GM19023 (cell line): ENCODE measurements around the gene PRSS12.
"Not testable (repeated sequence)": the region's sequence is repeated elsewhere in the genome, so short reads cannot be mapped to it uniquely, and the experiment has no call there.

Experiments used
- ATAC-seq: cut with Tn5 transposase; IDR thresholded peaks from one replicate; pipeline ENCODE4 v1.9.1; 2021; ENCODE audit warnings: mild to moderate bottlenecking, moderate library complexity; ENCODE audit not compliant: unreplicated experiment

PRSS12 gene

GRCh38 chr4:118352843-118353533 is at the start of gene PRSS12:
Gene PRSS12, minus strand, starts transcription at chr4:118353003. Its CDS starts 283 bp downstream, at chr4:118352720.
- peak; percentile 97 for ATAC-seq

DNA sequence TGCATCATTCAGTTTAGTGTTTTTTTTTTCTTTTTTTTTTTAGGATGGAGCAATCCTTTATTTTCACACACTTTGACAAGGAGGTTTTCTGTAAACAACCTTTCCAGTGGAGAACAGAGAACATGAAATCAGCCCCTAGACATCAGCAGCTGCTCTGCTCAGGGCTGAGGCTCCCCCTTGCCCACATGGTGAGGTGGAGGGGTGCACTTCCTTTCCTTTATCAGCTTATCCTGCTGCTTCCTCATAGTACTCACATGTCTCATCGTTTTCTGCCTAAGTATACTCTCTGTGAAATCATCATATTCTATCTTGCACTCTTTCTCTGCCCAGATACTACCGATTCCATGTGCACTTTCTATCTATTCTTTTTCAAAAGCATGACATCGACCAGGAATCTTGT is 47.6 kb upstream of the PRSS12 start:
- no peak for ATAC-seq

GRCh38 chr4:118399883-118400282 is 47.1 kb upstream of the PRSS12 start:
- not testable (repeated sequence) for ATAC-seq

- peak; percentile 90 for ATAC-seq
Observed at GRCh38 chr4:118398226-118399090, 45.7 kb upstream of the PRSS12 start.

DNA sequence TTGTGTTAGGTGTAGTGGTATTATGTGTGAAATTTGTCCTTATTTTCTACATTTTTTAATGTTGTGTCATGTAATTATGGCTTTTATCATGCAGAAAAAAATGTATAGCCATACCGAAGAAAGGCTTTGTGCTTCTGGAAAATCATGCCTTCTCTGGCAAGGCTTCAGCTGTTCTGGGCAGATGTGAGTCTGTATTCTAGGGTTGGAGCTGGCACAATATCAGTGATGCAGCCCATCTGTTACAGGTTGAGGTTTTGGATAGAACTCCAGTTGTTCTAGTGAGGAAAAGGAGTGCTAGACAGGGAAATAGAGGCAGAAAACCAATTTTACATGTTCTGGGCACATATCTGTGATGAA is 44.8 kb upstream of the PRSS12 start:
- no peak for ATAC-seq

DNA sequence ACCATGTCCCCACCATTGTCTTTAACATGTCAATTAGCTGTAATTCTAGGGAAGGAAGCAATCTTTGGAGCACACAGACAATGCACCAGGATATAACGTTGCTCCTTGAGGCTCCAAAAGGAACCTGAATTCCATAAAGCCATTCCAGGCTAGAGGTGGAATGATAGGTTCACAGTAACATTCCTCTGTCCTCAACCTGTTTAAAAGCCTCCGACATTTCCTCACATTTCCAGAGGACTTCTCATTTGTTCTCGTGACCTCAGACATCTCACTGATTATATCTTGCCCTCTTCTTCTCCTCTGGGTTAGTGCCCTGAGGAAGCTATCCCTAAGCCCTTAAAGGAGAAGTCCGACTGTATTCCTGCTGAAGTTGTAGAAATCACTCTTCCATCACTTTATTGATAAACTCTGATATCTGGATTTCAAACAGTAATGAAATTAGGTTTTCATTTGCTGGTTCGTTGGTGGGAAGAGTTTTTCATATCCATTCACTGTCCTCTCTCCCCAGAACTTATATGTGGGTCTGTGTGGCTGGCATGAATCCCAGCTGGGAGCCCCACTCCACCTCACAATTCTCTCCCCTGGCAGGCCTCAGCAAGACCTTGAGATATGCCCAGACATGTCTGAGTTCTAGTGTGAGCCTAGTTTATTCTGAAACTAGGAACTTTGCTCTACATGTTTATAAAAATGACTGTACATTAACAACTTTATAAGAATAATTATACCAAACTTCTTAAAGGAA is 44.2 kb upstream of the PRSS12 start:
- ATAC-seq = no peak

DNA sequence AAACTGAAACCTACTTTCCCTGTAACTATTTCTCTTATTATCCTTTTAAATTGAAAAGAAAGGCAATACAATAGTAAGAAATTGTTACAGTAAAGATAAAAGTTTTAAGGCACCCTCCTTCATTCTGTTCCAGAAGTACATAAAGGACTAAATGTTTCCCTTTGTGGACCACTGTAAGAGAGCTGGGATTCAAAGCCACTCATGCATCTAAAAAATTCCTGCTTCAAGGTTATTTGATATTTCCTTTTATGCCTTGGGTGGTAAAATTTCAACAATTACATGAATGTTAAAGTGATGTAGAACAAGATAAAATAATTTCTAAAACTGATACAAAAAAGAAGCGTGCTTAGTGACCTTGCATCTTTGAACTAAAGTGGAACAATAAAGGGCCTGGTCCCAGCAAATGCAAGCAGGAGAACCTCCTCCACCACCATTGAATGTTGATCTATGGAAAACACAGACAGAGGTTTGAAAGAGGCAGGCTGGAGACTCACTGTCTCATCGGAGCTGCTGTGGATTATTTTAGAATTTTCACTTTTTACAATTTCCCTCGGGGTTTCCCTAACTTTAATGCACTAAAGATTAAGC is 42.3 kb upstream of the PRSS12 start:
- no peak for ATAC-seq

- not testable (repeated sequence) for ATAC-seq
Observed at GRCh38 chr4:118392509-118392908, 39.7 kb upstream of the PRSS12 start.

GRCh38 chr4:118390121-118390520 is 37.3 kb upstream of the PRSS12 start:
- no peak for ATAC-seq

DNA sequence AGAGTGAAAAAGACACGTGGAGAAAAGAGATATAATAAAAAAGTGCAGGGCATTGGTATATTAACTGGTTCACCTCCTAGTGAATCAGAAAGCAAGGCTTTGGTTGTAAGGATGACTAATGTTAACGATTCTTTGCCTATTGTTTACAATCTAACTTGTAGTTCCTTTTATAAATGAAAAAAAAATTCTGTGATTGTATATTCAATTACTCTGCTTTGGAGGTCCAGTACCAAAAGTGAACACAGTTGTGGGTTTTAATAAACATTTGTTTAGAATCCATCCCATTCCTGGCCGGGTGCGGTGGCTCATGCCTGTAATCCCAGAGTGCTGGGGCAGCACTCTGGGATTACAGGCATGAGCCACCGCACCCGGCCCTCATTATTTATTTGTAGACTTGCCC is 36.9 kb upstream of the PRSS12 start:
- ATAC-seq = no peak

GRCh38 chr4:118388606-118389005 is 35.8 kb upstream of the PRSS12 start:
- no peak for ATAC-seq

- ATAC-seq = no peak
Observed at GRCh38 chr4:118381902-118382301, 29.1 kb upstream of the PRSS12 start.

- ATAC-seq = no peak
Observed at GRCh38 chr4:118373614-118374255, 20.9 kb upstream of the PRSS12 start.

- ATAC-seq = no peak
Observed at GRCh38 chr4:118372251-118372650, 19.4 kb upstream of the PRSS12 start.

GRCh38 chr4:118369231-118369630 is 16.4 kb upstream of the PRSS12 start:
- ATAC-seq = no peak

DNA sequence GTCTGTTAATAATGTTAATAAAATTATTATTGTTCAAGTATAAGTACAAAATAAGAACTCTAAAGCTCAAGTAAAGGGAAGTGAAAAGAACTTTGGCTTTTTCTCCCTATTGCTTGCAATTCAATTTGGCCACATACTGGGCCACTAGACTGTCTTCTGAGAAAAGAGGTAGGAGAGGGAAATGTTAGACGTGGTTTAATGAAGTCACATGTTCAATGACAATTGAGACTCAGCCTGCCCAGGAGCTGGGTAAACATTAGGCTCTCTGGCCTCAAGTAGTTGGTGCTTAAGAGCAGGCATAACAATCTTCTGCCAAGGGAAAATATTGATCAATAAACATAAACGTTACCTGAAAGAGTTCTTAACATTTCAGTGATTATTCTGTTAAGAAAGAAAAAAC is 15.1 kb upstream of the PRSS12 start:
- ATAC-seq = no peak

DNA sequence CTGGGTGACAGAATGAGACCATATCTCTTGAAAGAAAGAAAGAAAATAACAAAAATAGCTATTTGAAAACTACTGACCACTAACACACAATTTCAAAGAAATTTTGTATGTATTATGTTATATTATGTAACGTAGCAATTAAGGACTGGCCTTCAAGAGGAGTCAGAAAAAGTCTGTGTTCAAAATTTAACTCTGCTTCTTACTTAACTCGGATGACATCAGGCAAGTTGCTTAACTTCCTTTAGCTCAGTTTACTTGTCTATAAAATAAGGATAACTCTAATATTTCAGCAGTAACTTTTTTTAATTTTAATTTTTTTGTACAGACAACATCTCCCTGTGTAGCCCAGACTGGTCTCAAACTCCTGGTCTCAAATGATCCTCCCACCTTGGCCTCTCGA is 14.6 kb upstream of the PRSS12 start:
- ATAC-seq = no peak

- ATAC-seq = no peak
Observed at GRCh38 chr4:118363166-118363565, 10.4 kb upstream of the PRSS12 start.

- ATAC-seq = no peak
Observed at GRCh38 chr4:118361192-118361591, 8.4 kb upstream of the PRSS12 start.

- ATAC-seq = no peak
Observed at GRCh38 chr4:118360106-118360505, 7.3 kb upstream of the PRSS12 start.

DNA sequence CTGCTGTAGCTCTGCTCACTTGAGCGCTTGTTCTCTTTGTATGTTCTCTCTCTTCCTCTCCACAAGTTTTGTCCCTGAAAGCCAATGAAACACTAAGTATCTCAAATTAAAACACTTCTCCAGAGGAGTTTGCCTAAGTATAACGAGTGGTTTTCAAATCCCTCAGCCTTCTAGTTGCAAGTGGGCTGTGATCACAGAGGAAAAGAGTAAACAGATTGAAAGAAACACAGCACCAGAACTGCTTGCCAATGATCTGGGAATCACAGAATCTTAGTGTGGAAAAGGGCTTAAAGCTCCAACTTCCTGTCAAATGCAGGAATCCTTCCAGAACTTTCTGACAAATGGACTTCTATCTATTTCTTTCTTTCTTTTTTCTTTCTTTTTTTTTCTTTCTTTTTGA is 4.8 kb upstream of the PRSS12 start:
- no peak for ATAC-seq
